Tibial nerve (tissue), 4 donors: Measurements from ENCODE around the gene KMT2E.

Experiments used
- EP300 ChIP-seq, 2 donors: sonication (generic); formaldehyde crosslinking; IDR thresholded peaks; one replicate each; pipeline ENCODE4 v1.6.1; 2017; ENCODE audit warnings: antibody characterized with exemption in 2 of 2, mild to moderate bottlenecking in 1 of 2
- TF ChIP-seq, protein P1 (sequence below), 5 experiments: fragments of 200-600 bp in 3 of 5; fragments of 450-650 bp in 2 of 5; sonication (generic) in 3 of 5; IDR thresholded peaks; one replicate each; pipeline ENCODE4 v1.5.1; 2016 to 2019; ENCODE audit warnings: antibody characterized with exemption in 5 of 5, mild to moderate bottlenecking in 3 of 5, moderate library complexity in 2 of 5

DNA sequence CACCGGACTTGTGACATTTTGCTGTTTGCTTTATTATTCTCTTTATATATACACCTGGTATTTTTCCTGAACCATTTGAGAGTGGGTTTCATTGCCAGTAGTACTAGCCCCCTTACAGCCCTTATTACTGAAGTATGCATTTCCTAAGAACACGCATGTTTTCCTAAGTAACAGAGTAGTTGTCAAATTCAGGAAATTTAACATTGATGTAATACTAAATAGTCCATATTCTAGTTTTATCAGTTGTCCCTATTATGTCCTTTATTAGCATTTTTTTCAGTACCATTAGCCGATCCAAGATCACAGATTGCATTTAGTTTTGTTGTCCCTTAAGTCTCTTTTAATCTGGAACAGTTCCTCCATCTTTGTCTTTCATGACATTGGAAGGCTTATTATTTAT is 8.0 kb downstream of the KMT2E start:
- TF ChIP-seq, protein P1, sequence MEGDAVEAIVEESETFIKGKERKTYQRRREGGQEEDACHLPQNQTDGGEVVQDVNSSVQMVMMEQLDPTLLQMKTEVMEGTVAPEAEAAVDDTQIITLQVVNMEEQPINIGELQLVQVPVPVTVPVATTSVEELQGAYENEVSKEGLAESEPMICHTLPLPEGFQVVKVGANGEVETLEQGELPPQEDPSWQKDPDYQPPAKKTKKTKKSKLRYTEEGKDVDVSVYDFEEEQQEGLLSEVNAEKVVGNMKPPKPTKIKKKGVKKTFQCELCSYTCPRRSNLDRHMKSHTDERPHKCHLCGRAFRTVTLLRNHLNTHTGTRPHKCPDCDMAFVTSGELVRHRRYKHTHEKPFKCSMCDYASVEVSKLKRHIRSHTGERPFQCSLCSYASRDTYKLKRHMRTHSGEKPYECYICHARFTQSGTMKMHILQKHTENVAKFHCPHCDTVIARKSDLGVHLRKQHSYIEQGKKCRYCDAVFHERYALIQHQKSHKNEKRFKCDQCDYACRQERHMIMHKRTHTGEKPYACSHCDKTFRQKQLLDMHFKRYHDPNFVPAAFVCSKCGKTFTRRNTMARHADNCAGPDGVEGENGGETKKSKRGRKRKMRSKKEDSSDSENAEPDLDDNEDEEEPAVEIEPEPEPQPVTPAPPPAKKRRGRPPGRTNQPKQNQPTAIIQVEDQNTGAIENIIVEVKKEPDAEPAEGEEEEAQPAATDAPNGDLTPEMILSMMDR (IDR thresholded peaks at IDR 0.05) = no peak
- TF ChIP-seq EP300 (IDR thresholded peaks at IDR 0.05) = no peak
